ENCODE measurements around the gene CELSR2.
A peak's percentile ranks its signal among the peaks of the same experiment; 100 is the strongest.
"Not testable (repeated sequence)": the region's sequence is repeated elsewhere in the genome, so short reads cannot be mapped to it uniquely, and the experiment has no call there.

The CELSR2 gene

DNA sequence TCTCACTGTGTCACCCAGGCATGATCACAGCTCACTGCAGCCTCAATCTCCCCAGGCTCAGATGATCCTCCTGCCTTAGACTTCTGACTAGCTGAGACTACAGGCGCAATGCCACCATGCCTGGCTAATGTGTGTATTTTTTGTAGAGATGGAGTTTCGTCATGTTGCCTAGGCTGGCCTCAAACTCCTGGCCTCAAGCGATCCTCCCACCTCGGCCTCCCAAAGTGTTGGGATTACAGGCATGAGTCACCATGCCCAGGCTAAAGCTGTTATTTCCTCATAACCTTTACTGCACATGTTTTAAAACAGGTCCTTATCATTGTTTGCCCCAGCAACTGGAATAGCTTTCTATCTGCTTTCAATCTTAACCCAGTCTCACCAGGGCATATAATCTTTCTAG is 32.7 kb upstream of the CELSR2 start:
- H3K4me3 ChIP-seq (replicated peaks in 1 of 2; ENCODE audit: low read depth in 2 of 2, low read length in 2 of 2): no peak overlapping the region
- TF ChIP-seq, protein P1, sequence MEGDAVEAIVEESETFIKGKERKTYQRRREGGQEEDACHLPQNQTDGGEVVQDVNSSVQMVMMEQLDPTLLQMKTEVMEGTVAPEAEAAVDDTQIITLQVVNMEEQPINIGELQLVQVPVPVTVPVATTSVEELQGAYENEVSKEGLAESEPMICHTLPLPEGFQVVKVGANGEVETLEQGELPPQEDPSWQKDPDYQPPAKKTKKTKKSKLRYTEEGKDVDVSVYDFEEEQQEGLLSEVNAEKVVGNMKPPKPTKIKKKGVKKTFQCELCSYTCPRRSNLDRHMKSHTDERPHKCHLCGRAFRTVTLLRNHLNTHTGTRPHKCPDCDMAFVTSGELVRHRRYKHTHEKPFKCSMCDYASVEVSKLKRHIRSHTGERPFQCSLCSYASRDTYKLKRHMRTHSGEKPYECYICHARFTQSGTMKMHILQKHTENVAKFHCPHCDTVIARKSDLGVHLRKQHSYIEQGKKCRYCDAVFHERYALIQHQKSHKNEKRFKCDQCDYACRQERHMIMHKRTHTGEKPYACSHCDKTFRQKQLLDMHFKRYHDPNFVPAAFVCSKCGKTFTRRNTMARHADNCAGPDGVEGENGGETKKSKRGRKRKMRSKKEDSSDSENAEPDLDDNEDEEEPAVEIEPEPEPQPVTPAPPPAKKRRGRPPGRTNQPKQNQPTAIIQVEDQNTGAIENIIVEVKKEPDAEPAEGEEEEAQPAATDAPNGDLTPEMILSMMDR (IDR thresholded peaks at IDR 0.05; ENCODE audit: low read depth, low read length): no peak
- peak in 1 of 2 donors; percentile 11 for DNase-seq (ENCODE audit: low read depth in 2 of 2)

DNA sequence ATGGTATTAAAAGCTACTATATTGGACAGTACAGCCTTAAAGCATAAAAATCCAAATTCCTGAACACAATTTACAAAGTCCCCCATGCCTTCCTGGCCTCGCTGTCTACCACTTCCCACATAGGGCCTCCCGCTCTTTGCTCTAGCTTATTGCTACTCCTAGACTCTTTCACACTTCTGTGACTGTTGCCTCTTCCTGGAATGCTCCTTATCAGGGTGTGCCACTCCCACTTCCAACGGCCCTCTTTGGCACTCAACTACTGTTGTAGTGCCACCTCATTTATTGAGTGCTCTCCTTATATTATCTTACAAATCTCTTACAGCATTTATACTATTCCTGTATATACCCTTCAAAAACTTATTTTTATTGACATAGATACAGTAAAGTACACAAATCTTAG is 30.8 kb upstream of the CELSR2 start:
- peak in 1 of 2 donors; percentile 32 for DNase-seq (ENCODE audit: low read depth in 2 of 2)
- TF ChIP-seq, protein P1 (IDR thresholded peaks at IDR 0.05; ENCODE audit: low read depth, low read length): no peak

DNA sequence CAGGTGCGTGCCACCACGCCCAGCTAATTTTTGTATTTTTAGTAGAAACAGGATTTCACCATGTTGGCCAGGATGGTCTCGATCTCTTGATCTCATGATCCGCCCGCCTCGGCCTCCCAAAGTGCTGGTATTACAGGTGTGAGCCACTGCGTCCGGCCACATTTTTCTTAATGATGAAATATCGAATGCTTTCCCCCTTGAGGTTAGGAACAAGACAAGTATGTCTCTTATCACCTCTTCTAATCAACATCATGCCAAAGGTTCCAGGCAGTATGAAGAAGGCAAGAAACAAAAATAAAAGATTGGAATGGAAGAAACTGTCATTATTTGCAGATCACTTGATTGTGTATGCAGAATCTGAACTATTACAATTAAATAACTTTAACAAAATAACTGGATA is 28.1 kb upstream of the CELSR2 start:
- H3K4me3 ChIP-seq (replicated peaks in 1 of 2; ENCODE audit: low read depth in 2 of 2, low read length in 2 of 2); DNase-seq (ENCODE audit: low read depth in 2 of 2): not testable (repeated sequence)

More for the DNA sequence above, 30.8 kb upstream of the CELSR2 start:
- H3K4me3 ChIP-seq (replicated peaks in 1 of 2; ENCODE audit: low read depth in 2 of 2, low read length in 2 of 2): no peak overlapping the region

DNA sequence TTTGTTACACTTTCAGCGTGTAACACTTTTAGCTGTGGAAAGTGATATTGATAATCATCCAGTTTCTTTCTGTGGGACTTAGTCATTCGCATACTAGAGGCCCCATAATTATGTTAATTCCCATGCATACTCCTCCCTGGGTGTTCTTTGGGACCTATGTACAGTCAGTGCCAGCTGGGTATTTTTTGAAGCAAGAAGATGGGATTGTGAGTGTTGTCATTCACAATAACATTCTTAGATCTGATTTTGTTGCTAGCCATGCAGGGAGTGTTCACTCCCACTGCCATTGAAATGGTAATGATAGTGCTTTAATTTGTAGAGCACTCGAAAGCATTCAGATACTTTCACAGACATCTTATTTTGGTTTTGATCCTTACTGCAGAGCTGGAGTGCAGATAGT is 24.0 kb upstream of the CELSR2 start:
- H3K4me3 ChIP-seq (replicated peaks in 1 of 2; ENCODE audit: low read depth in 2 of 2, low read length in 2 of 2): no peak overlapping the region
- no peak for DNase-seq (ENCODE audit: low read depth in 2 of 2)
- TF ChIP-seq, protein P1 (IDR thresholded peaks at IDR 0.05; ENCODE audit: low read depth, low read length): no peak

DNA sequence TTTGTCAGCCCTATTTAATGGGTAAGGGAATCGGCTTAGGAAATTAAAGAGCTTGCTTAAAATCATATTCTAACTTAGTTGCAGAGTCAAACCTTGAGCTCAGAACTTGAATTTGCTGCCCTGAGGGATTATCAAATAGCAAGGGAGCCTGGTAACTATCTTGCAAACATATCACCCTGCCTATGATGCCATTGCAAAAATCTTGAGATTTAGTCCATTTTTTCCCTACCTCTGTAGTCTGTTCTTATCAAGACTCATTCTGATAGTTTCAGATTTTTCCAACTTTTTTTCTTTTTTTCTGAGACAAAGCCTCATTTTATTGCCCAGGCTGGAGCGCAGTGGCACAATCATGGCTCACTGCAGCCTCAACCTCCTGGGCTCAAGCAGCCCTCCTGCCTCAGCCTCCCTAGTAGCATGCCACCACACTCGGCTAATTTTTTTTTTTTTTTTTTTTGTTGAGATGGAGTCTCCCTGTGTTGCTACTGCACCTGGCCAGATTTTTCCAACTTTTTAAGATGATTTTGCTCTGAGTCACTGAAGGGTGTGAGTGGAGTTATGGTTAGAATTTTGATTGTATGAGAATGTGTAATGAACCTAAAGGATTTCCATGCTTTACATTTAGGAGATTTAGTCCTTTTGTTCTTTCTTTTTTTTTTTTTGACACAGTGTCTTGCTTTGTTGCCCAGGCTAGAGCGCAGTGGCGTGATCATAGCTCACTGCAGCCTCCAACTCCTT is 23.5 kb upstream of the CELSR2 start:
- no peak for DNase-seq (ENCODE audit: low read depth in 2 of 2)
- TF ChIP-seq, protein P1 (IDR thresholded peaks at IDR 0.05; ENCODE audit: low read depth, low read length): no peak
- H3K4me3 ChIP-seq (replicated peaks in 1 of 2; ENCODE audit: low read depth in 2 of 2, low read length in 2 of 2): no peak overlapping the region

DNA sequence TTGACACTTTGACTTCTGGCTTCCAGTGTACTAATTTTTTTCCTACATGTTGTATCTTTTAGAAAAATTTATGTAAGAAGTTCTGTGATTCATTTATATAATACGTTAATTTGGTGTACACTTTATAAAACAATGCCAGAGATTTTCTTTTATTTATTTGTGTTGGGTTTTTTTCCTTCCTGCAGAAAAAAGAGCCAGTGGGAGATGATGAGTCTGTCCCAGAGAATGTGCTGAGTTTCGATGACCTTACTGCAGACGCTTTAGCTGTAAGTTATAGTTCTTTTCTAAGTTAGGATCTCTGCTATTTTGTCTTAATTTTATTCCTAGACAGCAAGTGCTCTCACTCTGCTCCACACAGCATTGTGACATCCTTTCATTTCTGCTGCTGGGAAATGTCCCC is 21.2 kb upstream of the CELSR2 start:
- DNase-seq (ENCODE audit: low read depth in 2 of 2): no peak
- TF ChIP-seq, protein P1 (IDR thresholded peaks at IDR 0.05; ENCODE audit: low read depth, low read length): no peak

DNA sequence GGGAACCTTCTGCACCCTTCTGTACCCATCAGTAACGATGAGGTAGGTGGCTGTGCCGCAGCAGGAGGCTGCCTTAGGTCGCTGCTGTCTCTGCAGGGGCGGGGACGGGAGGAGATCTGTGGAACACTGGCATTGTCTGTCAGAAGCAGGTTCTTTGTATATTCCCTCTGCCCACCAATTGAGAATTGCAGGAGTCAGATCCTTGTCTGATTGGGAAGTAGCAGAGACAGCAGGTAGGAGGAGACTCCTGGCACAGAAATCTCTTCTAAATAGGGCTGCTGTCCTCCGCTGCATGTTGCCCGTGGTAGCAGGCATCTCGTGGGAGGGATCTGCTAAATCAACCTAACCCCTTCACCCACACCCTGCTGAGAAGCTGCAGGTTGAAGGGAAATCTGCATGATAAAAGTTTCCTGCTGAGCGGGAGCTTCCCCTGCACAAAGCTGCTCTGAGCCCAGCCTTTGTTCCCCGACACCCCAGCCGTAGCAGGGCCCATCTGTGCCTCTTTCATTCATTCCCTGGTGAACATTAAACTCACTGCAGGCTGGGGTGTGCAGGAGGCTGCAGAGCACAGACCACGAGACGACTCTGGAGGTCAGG is 19.7 kb upstream of the CELSR2 start:
- TF ChIP-seq, protein P1 (IDR thresholded peaks at IDR 0.05; ENCODE audit: low read depth, low read length): no peak
- no peak for DNase-seq (ENCODE audit: low read depth in 2 of 2)
- H3K4me3 ChIP-seq (replicated peaks in 1 of 2; ENCODE audit: low read depth in 2 of 2, low read length in 2 of 2): no peak overlapping the region

More for the DNA sequence above, 21.2 kb upstream of the CELSR2 start:
- no peak overlapping the region for H3K4me3 ChIP-seq (replicated peaks in 1 of 2; ENCODE audit: low read depth in 2 of 2, low read length in 2 of 2)

Data from cardiac fibroblast (primary cell).